Vagina (tissue), 2 donors: Measurements from ENCODE around the gene CARD9. TPM values are rescaled to one million over a fixed set of nuclear protein-coding genes. Genes with fewer than 3 reads are reported as not detected.

Experiments used
- DNase-seq, 2 donors: peaks; one replicate each; pipeline ENCODE4 v3.0.0-alpha.2; 2017; ENCODE audit errors: extremely low spot score in 2 of 2
- H3K27ac ChIP-seq: fragments of 200-600 bp; sonication (generic); one replicate; pipeline ENCODE4 v1.5.1; 2019
- H3K27me3 ChIP-seq: fragments of 200-600 bp; sonication (generic); one replicate; pipeline ENCODE4 v1.5.1; 2019
- H3K36me3 ChIP-seq, 2 donors: fragments of 200-600 bp; sonication (generic); one replicate each; pipeline ENCODE4 v1.5.1; 2017 to 2019
- H3K4me1 ChIP-seq: fragments of 200-600 bp; sonication (generic); one replicate; pipeline ENCODE4 v1.5.1; 2019
- H3K4me3 ChIP-seq, 2 donors: fragments of 200-600 bp; sonication (generic); 1 replicate in 1 of 2; 2 replicates in 1 of 2; pipeline ENCODE4 v1.5.1; 2016 to 2019
- H3K9me3 ChIP-seq: fragments of 200-600 bp; sonication (generic); one replicate; pipeline ENCODE4 v1.5.1; 2019
- POLR2A ChIP-seq, 2 donors: fragments of 450-650 bp; IDR thresholded peaks; one replicate each; pipeline ENCODE4 v1.6.1; 2017; ENCODE audit warnings: antibody characterized with exemption in 2 of 2, mild to moderate bottlenecking in 2 of 2, moderate library complexity in 2 of 2
- POLR2AphosphoS5 ChIP-seq, 2 donors: sonication (generic); formaldehyde crosslinking; IDR thresholded peaks; one replicate each; pipeline ENCODE4 v1.9.0; 2017; ENCODE audit warnings: antibody characterized with exemption in 2 of 2, mild to moderate bottlenecking in 2 of 2, low read depth in 1 of 2; ENCODE audit not compliant: insufficient read depth in 1 of 2
- intact Hi-C: fragments of 100-400 bp; cut with DNase I; formaldehyde crosslinking; loops from one replicate; pipeline ENCODE4 v1.15.1; 2023
- total RNA-seq: library from RNA; depleted of rRNA; stranded (reverse); fragments of >200 nt; gene quantifications from one replicate; pipeline ENCODE4 v1.2.3, GENCODE V29; 2016
- TF ChIP-seq, protein P1 (sequence below), 3 experiments: fragments of 450-650 bp in 2 of 3; fragments of 200-600 bp in 1 of 3; sonication (generic) in 1 of 3; IDR thresholded peaks; one replicate each; pipeline ENCODE4 v1.5.1; 2017 to 2019; ENCODE audit warnings: antibody characterized with exemption in 3 of 3, mild to moderate bottlenecking in 2 of 3, moderate library complexity in 2 of 3

The CARD9 gene
- total RNA-seq, 1 donor from 2014 or later: 16.9 TPM

- no peak overlapping the region for H3K27ac ChIP-seq
- H3K9me3 ChIP-seq: no peaks in the 10 kb centered on the region
- H3K4me3 ChIP-seq: no peak overlapping the region
- peaks cover 35% of the 10 kb centered on the region for H3K4me1 ChIP-seq
- no peak for DNase-seq
- no peaks in the 10 kb centered on the region for H3K27me3 ChIP-seq
- TF ChIP-seq POLR2AphosphoS5 (IDR thresholded peaks at IDR 0.05; ENCODE audit: insufficient read depth in 1 of 2, low read depth in 1 of 2): no peak
- no peak for TF ChIP-seq POLR2A (IDR thresholded peaks at IDR 0.05)
- TF ChIP-seq, protein P1, sequence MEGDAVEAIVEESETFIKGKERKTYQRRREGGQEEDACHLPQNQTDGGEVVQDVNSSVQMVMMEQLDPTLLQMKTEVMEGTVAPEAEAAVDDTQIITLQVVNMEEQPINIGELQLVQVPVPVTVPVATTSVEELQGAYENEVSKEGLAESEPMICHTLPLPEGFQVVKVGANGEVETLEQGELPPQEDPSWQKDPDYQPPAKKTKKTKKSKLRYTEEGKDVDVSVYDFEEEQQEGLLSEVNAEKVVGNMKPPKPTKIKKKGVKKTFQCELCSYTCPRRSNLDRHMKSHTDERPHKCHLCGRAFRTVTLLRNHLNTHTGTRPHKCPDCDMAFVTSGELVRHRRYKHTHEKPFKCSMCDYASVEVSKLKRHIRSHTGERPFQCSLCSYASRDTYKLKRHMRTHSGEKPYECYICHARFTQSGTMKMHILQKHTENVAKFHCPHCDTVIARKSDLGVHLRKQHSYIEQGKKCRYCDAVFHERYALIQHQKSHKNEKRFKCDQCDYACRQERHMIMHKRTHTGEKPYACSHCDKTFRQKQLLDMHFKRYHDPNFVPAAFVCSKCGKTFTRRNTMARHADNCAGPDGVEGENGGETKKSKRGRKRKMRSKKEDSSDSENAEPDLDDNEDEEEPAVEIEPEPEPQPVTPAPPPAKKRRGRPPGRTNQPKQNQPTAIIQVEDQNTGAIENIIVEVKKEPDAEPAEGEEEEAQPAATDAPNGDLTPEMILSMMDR (IDR thresholded peaks at IDR 0.05): no peak
- no peaks in the 10 kb centered on the region for H3K36me3 ChIP-seq
- intact Hi-C loops: no loop called here
Measured at GRCh38 chr9:136332482-136332983, 40.9 kb downstream of the CARD9 start.

GRCh38 chr9:136331556-136332481 lies 41.6 kb downstream of the CARD9 start:
- H3K27ac ChIP-seq: no peak overlapping the region
- no peak for DNase-seq
- intact Hi-C loops: no loop called here
- H3K4me3 ChIP-seq: no peak overlapping the region
- no peaks in the 10 kb centered on the region for H3K27me3 ChIP-seq
- H3K9me3 ChIP-seq: no peaks in the 10 kb centered on the region
- H3K36me3 ChIP-seq: no peaks in the 10 kb centered on the region
- peaks cover 38% of the 10 kb centered on the region for H3K4me1 ChIP-seq
- TF ChIP-seq POLR2AphosphoS5 (IDR thresholded peaks at IDR 0.05; ENCODE audit: insufficient read depth in 1 of 2, low read depth in 1 of 2) (no peak), POLR2A (IDR thresholded peaks at IDR 0.05) (no peak)
- TF ChIP-seq, protein P1 (IDR thresholded peaks at IDR 0.05): no peak

DNA sequence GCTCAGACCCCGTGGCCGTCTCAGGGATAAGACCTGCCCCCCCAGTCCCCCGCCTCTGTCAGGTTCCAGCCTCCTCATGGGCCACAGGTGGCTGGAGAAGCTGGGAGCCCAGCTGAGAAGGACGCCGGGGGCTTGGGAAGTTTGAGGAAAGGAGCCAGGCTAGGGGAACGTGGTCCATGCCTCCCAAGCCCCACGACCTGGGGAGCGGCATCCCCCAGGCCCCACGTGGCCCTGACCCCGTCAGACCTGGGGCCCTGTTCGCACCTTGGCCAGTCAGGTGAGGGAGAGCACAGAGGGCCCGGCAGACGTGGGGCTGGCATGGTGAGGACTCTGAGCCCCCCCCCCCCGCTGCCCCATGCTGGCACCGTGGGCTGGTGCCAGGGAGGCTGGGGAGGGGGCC lies 42.4 kb downstream of the CARD9 start:
- Histone ChIP-seq H3K27me3 (no peaks in the 10 kb centered on the region), H3K27ac (no peak overlapping the region), H3K36me3 (no peaks in the 10 kb centered on the region), H3K9me3 (no peaks in the 10 kb centered on the region), H3K4me3 (no peak overlapping the region), H3K4me1 (peaks cover 46% of the 10 kb centered on the region)
- DNase-seq: no peak
- intact Hi-C loops: no loop called here
- no peak for TF ChIP-seq POLR2A (IDR thresholded peaks at IDR 0.05)
- TF ChIP-seq, protein P1 (IDR thresholded peaks at IDR 0.05): no peak
- no peak for TF ChIP-seq POLR2AphosphoS5 (IDR thresholded peaks at IDR 0.05; ENCODE audit: insufficient read depth in 1 of 2, low read depth in 1 of 2)

- Histone ChIP-seq H3K36me3 (no peaks in the 10 kb centered on the region), H3K27me3 (no peaks in the 10 kb centered on the region), H3K4me1 (peaks cover 52% of the 10 kb centered on the region), H3K9me3 (no peaks in the 10 kb centered on the region), H3K27ac (no peak overlapping the region), H3K4me3 (no peak overlapping the region)
- no peak for DNase-seq
- intact Hi-C loops: no loop called here
- TF ChIP-seq, protein P1 (IDR thresholded peaks at IDR 0.05): no peak
- TF ChIP-seq POLR2A (IDR thresholded peaks at IDR 0.05) (no peak), POLR2AphosphoS5 (IDR thresholded peaks at IDR 0.05; ENCODE audit: insufficient read depth in 1 of 2, low read depth in 1 of 2) (no peak)
Measured at GRCh38 chr9:136330406-136330990, 43.0 kb downstream of the CARD9 start.
